GM11168 (cell line): ENCODE data around the gene CRELD2.

Source experiments
- in situ Hi-C: fragments of 300-500 bp; cut with MboI; formaldehyde crosslinking; loops from one replicate; pipeline ENCODE4 v1.12.0; 2022; ENCODE audit warnings: low sequenced_read_pairs; ENCODE audit not compliant: unreplicated experiment

The CRELD2 gene

GRCh38 chr22:49953027-49953679, 34.7 kb downstream of the CRELD2 start:
- in situ Hi-C loops, result no loop called here

DNA sequence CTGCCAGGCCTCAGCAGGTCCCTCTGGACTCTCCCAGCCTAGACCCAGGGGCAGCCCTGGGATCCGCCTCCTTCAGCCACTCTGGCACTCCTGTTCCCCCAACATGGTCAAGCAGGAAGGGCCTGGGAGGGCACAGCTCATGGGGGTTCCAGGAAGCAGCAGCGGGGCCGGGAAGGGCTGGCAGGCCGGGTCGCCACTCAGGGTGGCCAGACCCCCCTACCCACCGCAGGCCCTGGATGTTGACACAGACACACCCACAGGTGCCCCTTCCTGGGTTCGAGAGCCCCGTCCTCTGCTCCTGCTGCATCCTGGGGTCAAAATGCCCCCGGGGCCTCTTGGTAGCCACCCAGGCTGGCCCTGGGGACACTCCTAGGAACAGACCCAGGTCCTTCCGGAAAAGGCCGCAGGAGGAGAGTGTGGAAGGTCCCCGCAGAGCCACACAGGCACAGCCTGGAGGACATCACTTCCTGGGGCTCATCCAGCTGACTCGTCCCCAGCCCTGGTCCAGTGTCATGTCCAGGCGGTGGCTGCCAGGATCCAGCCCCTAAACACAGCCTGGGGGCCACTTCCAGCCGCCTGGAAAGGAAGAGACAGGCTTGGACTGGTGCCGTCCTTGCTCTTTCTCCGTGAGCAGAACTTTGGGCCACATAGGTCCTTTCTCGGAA, 35.4 kb downstream of the CRELD2 start:
- in situ Hi-C loops, result no loop called here

DNA sequence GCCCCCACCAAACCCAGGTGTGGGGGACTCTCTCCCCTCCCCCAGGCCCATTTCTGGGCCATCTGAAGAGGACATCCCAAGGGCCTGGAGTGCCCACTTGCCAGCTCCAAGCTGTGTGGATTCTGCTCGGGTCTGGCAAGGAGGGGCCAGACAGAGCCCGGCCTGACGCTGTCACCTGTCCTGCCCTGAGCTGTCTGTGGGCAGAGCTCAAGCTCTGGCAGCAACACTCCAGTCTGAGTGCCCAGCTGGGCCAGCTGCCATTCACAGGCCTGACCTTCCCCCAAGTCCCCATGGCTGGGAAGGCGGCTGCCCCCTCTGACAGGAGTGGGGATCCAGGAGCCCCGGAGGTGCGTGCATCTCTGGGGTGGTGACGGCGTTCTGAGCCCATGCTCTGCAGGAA, 35.9 kb downstream of the CRELD2 start:
- in situ Hi-C loops, result no loop called here

GRCh38 chr22:49954991-49955580, 36.7 kb downstream of the CRELD2 start:
- in situ Hi-C loops, result no loop called here

- in situ Hi-C loops, result no loop called here
Observed at GRCh38 chr22:49955581-49956417, 37.4 kb downstream of the CRELD2 start.

GRCh38 chr22:49956418-49956770, 38.0 kb downstream of the CRELD2 start:
- in situ Hi-C loops, result no loop called here

GRCh38 chr22:49956914-49957825, 38.7 kb downstream of the CRELD2 start:
- in situ Hi-C loops, result no loop called here

DNA sequence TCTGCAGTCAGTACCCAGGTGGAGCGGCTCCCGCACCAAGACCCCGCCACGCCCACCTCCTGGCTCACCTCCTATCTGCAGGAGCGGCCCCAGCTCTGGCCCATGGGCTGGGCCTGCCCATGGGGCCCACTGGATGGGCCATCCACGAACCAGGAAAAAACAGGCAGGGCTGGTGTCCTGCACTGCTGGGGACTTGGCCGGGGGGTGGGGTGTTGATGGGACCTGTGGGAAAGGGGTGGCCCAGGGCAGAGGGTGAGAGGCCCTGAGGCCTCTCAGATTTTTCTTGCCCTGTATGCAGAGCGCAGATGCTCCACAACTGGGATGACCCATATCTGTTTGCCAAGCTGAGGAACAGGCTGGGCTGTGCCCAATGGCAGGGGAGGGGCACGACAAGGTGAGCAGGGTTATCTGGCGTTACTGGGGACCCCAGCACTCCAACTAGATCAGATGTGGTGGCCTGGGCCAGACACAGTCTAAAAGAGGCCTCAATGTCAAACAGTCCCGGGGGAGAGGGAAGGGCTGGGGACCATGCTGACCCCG, 39.5 kb downstream of the CRELD2 start:
- in situ Hi-C loops, result no loop called here

DNA sequence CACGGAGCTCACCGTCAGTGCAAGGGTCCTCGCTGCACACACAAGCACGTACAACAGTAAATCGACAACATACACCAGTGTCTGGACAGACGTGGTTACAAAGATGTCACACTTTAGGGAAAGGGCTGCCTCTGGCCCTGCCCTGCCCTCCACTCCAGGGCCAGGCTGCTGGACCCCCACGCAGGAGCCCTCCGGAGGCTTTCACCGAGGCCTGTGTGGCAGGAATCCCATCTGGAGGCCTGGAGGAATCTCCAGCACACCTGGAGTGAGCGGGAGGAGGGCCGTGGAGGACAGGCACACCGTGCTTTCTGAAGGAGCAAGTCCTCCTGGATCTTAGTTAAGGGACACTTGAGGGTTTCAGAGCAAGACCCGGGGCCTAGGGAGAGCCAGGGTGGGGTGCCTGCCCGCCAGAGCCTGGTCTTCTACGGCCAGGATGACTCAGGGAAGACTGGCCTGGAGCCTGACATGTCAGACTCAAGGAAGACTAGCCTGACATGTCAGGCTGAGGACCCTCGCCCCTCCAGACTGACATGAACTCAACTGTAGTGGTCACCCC, 40.0 kb downstream of the CRELD2 start:
- in situ Hi-C loops, result no loop called here

DNA sequence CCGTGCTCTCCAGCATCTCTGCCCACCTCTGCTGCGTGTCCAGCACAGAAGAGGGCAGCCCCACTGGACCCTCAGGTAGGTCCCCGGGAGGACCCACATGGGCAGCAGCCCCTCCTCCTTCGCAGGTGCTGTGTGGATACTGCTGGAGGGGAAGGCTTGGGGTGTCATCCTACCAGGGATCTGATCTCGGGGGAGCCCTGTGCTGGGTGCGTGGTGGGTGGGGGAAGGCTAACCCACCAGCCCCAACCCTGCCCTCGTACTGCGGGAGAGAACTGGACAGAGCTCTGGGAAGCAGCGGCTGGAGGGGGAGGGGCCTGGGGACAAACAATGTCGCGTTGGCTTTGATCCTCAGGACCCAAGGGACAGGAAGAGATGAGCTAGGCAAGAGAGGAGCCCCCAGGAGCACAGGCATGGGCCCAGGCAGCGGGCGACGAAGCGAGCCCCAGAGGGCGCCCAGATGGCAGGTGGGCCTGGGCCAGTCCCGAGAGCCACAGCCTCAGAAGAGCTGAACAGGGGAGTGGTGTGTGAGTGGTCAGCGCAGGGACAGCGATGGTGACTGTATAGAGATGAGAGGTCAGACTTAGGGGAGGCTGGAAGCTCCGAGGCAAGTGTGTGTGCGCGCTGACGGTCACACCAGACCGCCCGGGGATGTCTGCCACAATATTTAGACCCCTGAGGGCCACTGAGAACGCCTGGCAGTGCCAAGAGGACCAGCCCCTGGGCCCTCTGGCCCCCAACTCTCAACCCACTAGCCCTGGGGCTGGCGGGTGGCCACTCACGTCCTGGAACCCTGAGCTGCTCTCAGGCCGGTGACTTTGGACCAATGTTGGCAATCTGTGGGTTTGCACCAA, 40.7 kb downstream of the CRELD2 start:
- in situ Hi-C loops, result no loop called here

DNA sequence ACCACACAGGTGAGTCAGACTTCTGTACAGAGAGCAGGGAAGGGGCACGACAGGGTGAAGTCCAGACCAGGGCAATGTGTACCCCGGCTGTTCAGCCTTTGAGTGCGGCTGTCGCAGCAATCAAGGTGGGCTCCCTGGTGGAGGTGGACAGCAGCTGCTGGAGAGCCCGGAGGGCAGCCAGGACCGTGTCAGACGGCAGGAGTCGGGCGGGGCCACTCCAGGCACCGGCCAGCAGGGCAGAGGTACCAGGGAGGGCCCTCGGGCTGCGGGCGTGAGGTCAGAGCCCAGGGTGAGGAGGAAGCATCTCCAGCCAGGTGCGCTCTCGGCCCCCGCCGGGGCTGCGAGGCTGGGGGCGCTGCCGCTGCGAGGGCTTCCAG, 41.3 kb downstream of the CRELD2 start:
- in situ Hi-C loops, result no loop called here

DNA sequence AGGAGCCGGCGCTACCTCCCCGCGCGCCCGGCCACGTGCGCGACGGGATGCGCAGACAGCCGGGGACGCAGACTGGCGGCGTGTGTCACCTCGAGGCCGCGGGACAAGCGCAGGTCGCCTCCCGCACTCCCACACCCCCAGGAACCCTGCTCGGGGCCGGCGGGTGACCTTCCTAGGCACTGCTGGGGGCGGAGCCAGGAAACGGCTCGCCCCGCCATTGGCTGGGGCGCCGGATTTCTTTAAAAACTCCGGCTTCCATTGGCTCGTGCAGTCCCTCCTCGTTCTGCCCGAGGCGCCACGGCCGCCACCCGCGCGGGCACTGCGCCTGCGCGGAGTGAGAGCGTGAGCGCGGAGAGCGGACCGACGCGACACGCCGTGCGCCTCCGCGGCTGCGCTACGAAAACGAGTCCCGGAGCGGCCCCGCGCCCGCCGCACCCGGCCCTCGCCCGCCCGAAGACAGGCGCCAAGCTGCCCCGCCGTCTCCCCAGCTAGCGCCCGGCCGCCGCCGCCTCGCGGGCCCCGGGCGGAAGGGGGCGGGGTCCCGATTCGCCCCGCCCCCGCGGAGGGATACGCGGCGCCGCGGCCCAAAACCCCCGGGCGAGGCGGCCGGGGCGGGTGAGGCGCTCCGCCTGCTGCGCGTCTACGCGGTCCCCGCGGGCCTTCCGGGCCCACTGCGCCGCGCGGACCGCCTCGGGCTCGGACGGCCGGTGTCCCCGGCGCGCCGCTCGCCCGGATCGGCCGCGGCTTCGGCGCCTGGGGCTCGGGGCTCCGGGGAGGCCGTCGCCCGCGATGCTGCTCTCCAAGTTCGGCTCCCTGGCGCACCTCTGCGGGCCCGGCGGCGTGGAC, 41.9 kb downstream of the CRELD2 start, which contains the start of gene PIM3:
TSS of gene PIM3 (plus strand) at position 614 of the 846 bp plus-strand sequence. CDS start at position 790, 176 bp downstream.
- in situ Hi-C loops, result no loop called here

DNA sequence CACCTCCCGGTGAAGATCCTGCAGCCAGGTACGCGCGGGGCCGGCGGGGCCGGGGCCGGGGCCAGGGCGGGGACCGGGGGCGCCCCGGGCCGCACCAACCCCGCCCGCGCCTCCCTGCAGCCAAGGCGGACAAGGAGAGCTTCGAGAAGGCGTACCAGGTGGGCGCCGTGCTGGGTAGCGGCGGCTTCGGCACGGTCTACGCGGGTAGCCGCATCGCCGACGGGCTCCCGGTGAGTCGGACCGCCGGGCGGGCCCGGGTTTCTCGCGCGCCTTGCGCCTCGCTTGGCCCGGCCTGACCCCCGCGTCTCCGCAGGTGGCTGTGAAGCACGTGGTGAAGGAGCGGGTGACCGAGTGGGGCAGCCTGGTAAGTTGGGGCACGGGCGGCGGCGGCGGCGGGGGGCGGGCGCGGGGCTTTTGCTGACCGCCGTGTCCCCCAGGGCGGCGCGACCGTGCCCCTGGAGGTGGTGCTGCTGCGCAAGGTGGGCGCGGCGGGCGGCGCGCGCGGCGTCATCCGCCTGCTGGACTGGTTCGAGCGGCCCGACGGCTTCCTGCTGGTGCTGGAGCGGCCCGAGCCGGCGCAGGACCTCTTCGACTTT, 42.7 kb downstream of the CRELD2 start:
- in situ Hi-C loops, result no loop called here

GRCh38 chr22:49961601-49962011, 43.2 kb downstream of the CRELD2 start:
- in situ Hi-C loops, result no loop called here

DNA sequence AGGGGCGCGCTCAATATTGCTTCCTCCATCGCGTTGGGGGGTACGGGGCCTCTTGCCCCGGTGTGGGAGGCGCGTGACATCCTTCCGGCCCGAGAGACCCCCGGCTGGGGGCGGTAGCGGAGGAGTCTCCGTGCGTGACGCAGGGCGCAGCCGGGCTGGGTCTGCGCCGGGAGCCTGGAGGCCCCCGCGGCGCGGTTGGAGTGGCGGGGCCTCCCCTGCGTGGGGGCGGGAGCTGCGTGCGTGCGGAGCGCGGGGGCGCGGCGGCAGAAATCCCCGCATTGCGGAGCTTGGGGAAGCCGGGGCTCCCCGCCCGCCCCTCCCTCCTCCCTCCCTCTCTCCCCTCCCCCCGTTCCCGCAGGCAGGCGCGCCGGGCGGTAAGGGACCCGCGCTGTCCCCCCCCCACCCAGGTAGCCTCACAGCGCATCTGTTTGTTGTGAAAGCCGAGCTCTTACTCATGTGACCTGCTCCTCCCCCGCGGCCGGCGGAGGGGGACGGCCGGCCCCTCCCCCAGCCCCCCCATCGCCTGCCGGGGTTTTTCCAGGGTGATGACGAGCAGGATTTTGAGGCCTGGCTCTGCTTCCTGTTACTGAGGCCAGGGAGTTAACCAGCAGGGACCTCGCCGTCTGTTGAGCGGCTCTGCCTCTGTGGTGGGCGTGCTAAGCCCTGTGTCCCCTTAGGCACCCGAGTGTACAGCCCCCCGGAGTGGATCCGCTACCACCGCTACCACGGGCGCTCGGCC, 43.7 kb downstream of the CRELD2 start:
- in situ Hi-C loops, result no loop called here
